DOHH2 (cell line): ENCODE measurements around the gene UBE2A.

Experiments
- EZH2phosphoT487 ChIP-seq: fragments of 200-600 bp; sonication (generic); IDR thresholded peaks from 2 replicates; pipeline ENCODE4 v1.6.1; 2017; ENCODE audit warnings: borderline replicate concordance, mild to moderate bottlenecking, antibody characterized with exemption, low read length, moderate library complexity, mixed read lengths
- TF ChIP-seq, protein P1 (sequence below): fragments of 200-600 bp; sonication (generic); IDR thresholded peaks from one replicate; pipeline ENCODE4 v1.5.1; 2014; ENCODE audit warnings: antibody characterized with exemption, mild to moderate bottlenecking, low read depth, low read length; ENCODE audit not compliant: poor library complexity, severe bottlenecking

DNA sequence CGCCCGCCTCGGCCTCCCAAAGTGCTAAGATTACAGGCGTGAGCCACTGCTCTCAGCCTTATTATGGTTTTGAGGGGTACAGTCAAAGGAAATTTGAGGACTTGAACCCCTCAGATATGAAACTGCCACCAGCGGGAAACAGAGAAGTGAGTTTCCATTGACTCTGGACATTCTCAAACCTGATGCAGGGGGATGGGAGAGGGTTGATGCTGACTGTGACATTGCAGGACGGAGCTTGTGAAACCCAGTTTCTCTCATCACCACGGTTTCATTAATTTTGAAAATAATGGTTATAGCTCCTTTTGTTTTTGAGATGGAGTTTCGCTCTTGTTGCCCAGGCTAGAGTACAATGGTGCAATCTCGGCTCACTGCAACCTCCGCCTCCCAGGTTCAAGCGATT, 50.1 kb downstream of the UBE2A start:
- TF ChIP-seq, protein P1, sequence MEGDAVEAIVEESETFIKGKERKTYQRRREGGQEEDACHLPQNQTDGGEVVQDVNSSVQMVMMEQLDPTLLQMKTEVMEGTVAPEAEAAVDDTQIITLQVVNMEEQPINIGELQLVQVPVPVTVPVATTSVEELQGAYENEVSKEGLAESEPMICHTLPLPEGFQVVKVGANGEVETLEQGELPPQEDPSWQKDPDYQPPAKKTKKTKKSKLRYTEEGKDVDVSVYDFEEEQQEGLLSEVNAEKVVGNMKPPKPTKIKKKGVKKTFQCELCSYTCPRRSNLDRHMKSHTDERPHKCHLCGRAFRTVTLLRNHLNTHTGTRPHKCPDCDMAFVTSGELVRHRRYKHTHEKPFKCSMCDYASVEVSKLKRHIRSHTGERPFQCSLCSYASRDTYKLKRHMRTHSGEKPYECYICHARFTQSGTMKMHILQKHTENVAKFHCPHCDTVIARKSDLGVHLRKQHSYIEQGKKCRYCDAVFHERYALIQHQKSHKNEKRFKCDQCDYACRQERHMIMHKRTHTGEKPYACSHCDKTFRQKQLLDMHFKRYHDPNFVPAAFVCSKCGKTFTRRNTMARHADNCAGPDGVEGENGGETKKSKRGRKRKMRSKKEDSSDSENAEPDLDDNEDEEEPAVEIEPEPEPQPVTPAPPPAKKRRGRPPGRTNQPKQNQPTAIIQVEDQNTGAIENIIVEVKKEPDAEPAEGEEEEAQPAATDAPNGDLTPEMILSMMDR = no peak
- no peak for TF ChIP-seq EZH2phosphoT487
